Stimulated activated naive CD4-positive, alpha-beta T cell (primary cell): Measurements from ENCODE around the gene SEMG2.

ENCODE experiments used
- DNase-seq, 6 experiments: peaks; one replicate each; lab custom pipeline; 2025; lab: John Stamatoyannopoulos, UW

SEMG2 gene

GRCh38 chr20:45221076-45221475 is at the start of gene SEMG2:
Gene SEMG2, plus strand, starts transcription at chr20:45221373. Its CDS starts 17 bp downstream, at chr20:45221390.
- DNase-seq: no peak

GRCh38 chr20:45173522-45173921 is 47.7 kb upstream of the SEMG2 start:
- no peak for DNase-seq

GRCh38 chr20:45174434-45175364 is 46.5 kb upstream of the SEMG2 start, which contains the start of gene PI3:
Gene PI3, plus strand, starts transcription at chr20:45174902. Its CDS starts 21 bp downstream, at chr20:45174923.
- no peak for DNase-seq

DNA sequence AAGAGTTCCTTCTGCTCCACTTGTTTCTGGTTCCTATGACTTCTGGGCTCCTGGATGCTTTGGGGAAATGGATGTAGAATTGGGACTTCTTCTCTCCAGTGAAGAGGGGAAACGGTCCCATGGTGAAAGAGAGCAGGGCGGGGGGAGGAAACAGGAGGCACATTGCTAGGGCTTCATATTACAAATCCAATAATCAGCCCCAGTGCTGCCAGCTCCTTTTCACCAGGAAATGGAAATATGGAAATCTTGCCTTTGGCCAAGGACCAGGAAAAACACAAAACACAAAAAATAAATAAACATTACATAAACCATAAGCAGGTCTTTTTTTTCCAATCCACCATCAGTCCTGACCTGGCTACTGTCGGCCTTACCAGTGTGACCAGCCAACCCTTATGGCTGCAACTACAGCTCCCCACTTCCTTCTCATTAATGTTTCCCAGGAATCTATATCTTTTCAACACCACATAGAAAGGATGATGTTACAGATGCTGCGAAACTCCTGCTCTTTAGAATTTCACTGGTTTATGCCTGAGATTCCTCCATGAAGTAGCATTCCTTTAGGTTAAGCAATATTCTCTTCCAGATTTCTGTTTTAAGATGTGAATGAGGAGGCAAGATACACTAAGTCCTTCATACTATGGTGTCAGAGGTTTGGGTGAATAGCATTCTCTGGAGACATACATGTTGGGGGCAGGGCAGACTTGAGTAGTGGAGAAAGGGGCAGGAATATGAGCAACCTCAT is 44.5 kb upstream of the SEMG2 start:
- DNase-seq: no peak

DNA sequence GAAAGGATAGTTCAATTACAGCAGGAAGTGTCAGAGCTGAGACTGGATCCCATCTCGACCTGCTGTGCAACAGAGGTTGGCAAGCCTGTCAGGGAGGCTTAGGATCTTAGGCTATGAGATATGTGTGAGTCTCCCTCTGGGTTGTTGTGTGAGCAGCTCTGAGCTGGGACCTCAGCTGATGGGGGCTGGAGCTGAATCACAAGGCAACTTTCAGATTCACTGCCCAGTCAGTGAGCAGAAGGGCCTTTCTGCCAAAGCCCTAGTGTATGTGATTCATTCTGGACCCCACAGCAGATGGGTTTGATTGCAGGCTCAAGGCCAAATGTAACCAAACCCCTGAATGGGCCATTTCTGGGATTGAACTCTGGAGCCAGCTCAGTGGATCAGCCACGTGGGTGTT is 42.0 kb upstream of the SEMG2 start:
- no peak for DNase-seq

- no peak for DNase-seq
Measured at GRCh38 chr20:45181639-45182038, 39.5 kb upstream of the SEMG2 start.

- DNase-seq: no peak
Measured at GRCh38 chr20:45183084-45183483, 38.1 kb upstream of the SEMG2 start.

DNA sequence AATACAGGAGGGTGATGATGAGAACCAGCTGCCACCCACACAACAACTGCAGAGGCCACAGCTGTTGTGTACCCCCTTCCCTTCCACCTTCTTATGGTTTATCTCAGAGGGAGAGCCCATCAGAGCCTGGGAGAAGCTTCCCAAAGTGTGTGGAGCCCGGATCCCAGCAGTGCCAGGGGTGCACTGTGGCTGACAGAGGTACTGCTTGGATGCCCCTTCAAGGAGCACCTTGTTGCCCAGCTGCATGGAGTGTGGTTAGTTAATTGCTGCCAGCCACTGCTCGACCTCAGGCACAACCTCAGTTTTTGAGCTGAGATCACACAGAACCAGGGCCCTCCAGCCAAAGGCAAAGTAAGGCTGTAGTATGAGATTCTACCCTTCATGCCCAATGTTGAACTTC is 33.5 kb upstream of the SEMG2 start:
- DNase-seq: no peak

DNA sequence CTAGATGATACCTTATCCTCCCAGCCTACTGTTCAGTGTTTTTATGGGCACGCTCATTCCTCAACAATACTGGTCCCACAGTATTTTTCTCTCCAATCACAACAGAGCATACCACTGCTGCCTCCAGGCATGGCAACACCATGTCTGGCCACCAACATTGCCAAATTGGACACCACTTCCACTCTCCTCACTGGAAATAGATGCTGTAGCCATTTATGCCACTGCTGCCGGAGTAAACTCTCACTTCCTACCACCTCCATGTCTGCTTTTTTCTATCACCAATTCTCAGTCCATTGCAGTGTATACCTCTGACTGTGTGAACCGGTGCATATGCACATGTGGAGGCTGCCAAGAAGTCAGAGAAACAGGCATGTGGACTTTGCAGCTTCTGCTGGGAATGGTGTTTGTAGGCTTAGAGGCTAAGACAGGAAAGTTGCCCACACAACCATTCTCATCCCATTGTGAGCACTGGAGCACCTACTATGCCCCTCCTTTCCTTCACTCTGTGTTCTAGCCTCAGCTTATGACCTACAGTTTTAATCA is 32.0 kb upstream of the SEMG2 start:
- no peak for DNase-seq

DNA sequence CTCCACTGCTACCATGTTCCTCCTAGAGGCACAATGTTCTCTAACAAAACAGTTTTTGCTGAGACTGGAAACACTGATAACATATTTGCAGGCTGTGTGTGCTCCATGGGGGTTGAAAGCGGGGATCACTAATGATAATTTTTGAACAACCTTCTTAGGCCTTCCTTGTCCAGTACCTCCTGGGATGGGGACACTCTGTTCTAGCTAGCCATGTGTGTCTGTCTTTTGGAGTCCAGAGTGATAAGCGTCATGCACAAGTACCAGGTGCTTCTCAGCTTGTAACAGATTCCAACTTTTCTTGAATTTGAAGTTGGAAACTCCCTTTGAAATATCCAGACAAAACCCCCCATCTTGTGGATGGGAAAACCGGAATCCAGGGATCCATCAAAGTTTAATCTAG is 31.3 kb upstream of the SEMG2 start:
- DNase-seq: no peak

DNA sequence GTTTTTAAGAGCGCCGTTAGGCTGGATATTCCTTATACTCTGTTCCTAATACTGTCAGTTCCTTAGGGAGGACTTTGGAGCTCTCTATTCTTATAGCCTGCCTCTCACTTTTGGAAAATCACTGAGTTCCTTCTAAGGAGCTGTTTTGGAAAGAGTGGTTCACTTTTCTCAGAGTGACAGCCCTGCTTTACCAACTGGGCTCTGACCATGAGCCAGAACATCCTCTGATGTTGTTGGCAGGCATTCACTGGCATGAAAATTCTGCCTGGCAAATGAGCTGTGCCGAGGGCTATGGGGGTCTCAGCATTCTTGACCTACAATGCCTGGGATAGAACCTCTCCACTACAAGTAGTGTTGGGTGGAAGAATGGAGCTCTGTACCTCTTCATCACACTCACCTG is 29.2 kb upstream of the SEMG2 start:
- no peak for DNase-seq

DNA sequence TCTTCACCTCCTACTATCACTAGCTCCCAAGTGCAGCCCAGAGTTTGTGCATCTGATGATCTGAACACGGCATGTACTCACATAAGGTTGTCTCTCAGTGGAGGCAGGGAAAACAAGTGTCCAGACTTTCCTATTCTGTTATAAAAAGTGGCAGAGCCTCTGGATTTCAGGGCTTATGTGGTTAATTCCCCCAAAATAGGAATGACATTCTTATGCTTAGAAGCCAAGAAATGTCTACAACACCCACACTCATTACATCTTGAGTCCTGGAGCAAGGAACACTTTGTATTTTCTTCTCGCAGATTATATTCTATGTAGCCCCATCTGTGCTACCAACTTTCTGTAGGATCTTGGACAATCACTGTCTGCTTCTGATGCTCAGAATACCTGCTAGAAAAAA is 27.8 kb upstream of the SEMG2 start:
- no peak for DNase-seq

DNA sequence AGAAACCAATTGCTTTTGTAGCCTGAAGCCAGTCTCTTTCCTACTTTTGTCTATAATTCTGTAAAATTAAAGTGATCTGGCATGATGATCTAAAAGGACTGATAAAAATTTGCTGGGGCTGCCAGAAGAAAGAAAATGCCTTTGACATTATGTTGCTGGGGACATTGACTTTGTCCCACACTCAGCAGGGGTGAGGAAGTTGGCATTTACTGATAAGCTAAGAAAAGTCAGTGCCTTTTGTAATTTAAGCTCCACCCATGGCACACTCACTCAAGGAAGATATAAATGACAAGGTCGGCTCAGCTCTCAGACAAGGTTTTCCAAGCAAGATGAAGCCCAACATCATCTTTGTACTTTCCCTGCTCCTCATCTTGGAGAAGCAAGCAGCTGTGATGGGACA is 14.4 kb upstream of the SEMG2 start, which contains the start of gene SEMG1:
SEMG1 (plus strand) TSS at position 309 of the 400 bp plus-strand sequence; CDS start at position 330, 21 bp downstream.
- DNase-seq: no peak

- no peak for DNase-seq
Measured at GRCh38 chr20:45209924-45210323, 11.2 kb upstream of the SEMG2 start.

GRCh38 chr20:45211569-45212474 is 9.4 kb upstream of the SEMG2 start:
- no peak for DNase-seq

GRCh38 chr20:45212836-45213235 is 8.3 kb upstream of the SEMG2 start:
- no peak for DNase-seq

DNA sequence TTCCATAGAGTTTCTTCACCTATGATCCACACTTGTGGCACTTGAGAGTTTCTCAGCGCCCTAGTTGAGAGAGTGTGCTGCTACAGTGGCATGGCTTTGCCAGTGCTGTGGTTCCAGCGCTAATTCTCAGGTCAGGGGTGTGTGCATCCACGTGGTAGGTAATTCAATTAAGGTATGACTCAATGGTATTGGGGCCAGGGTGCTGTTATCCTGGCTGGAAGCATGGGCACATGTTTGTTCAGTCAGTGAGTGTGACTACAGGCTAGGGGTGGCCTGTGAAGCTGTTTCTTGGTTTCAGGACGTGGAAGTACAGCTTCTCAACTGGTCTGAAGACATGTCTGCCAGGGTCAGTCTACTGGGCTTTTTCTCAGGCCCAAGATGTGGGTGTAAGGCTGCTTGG is 3.0 kb upstream of the SEMG2 start:
- DNase-seq: no peak

GRCh38 chr20:45218636-45219035 is 2.5 kb upstream of the SEMG2 start:
- DNase-seq: no peak

DNA sequence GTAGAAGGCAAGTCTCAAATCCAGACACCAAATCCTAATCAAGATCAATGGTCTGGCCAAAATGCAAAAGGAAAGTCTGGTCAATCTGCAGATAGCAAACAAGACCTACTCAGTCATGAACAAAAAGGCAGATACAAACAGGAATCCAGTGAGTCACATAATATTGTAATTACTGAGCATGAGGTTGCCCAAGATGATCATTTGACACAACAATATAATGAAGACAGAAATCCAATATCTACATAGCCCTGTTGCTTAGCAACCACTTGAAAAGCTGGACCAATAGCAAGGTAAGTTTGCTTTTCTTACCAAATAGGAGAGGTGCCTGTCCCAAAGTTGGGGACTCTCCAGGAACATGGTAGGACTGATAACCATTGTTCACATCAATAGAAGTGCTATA is 2.0 kb downstream of the SEMG2 start:
- DNase-seq: no peak

GRCh38 chr20:45226287-45226686 is 5.1 kb downstream of the SEMG2 start:
- DNase-seq: no peak

DNA sequence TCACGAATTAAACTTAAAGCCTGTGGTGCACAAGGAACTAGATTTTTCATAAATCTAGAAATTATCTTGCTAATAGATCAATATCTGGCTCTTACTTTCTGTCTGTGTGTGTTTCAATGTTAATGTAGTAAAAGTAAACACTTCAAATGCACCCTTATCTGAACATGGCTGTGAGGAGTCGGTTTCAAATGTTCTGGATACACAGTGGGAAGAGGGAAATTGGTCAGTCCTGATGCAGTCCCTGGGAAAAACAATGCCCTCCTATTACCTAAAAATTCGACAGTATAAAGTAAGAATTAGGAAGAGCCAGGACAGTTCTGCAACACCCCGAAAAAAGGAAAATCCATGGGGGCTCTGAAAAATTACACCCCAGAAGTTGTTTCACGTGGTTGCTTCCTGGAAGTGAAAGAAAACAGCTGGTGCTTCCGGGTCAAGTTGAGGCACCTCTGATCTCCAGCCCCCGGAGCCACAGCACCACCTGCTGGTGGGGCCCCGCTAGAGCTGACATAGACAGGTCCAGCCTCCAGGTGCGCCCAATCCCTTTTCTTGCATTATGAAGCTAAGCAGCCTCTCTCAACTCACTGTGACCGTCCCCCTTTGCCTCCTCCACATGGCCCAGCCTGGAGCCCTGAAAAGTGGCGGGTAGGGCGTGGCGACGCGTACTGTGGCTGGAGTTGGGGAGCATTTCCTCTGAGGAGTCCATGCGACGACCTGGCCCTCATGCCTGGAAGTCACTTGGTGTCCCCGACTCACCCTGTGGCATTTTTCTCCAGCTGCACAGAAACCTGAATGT is 8.3 kb downstream of the SEMG2 start:
- DNase-seq: no peak
